Measurements from ENCODE around the gene OTOP2. TPM values are rescaled to one million over a fixed set of nuclear protein-coding genes. Genes with fewer than 3 reads are reported as not detected.
A peak's percentile ranks its signal among the peaks of the same experiment; 100 is the strongest.

OTOP2 gene
- total RNA-seq, 1 experiment from 2014 or later, result not detected

GRCh38 chr17:74921769-74922168 lies 2.3 kb upstream of the OTOP2 start:
- intact Hi-C loops (cut with micrococcal nuclease; ENCODE audit: unreplicated experiment), result no loop called here
- H3K27me3 ChIP-seq (replicated peaks; ENCODE audit: insufficient read depth, low read depth, low read length, poor library complexity), result peaks cover 47% of the 10 kb centered on the region
- H3K4me1 ChIP-seq (ENCODE audit: insufficient read depth, low read length, poor library complexity, severe bottlenecking), result peaks cover 14% of the 10 kb centered on the region
- DNase-seq (ENCODE audit: low spot score), result no peak
- BruUV-seq (replicated peaks), result no TSS peak
- H3K36me3 ChIP-seq (ENCODE audit: insufficient read depth, low read length, poor library complexity, severe bottlenecking), result no peaks in the 10 kb centered on the region
- CTCF ChIA-PET, result no interaction called here
- no peak for TF ChIP-seq CTCF (conservative IDR thresholded peaks at IDR 0.05; ENCODE audit: low read depth, low read length)
- no peak for TF ChIP-seq EZH2 (IDR thresholded peaks at IDR 0.05; ENCODE audit: borderline replicate concordance, low read depth, low read length, poor library complexity, severe bottlenecking)
- POLR2A ChIA-PET (ENCODE audit: low non-redundant PET), result no interaction called here
- no peaks in the 10 kb centered on the region for H3K9me3 ChIP-seq (ENCODE audit: low read depth, low read length, poor library complexity, severe bottlenecking)
- no peak overlapping the region for H3K27ac ChIP-seq (ENCODE audit: low read depth, low read length, poor library complexity, severe bottlenecking)
- no peak overlapping the region for H3K4me3 ChIP-seq (ENCODE audit: low read depth, low read length, poor library complexity, severe bottlenecking)

- POLR2A ChIA-PET (ENCODE audit: low non-redundant PET), result no interaction called here
- peaks cover 51% of the 10 kb centered on the region for H3K27me3 ChIP-seq (replicated peaks; ENCODE audit: insufficient read depth, low read depth, low read length, poor library complexity)
- no peak overlapping the region for H3K4me3 ChIP-seq (ENCODE audit: low read depth, low read length, poor library complexity, severe bottlenecking)
- TF ChIP-seq EZH2 (IDR thresholded peaks at IDR 0.05; ENCODE audit: borderline replicate concordance, low read depth, low read length, poor library complexity, severe bottlenecking), result no peak
- TF ChIP-seq CTCF (conservative IDR thresholded peaks at IDR 0.05; ENCODE audit: low read depth, low read length), result no peak
- no TSS peak for BruUV-seq (replicated peaks)
- CTCF ChIA-PET, result no interaction called here
- DNase-seq (ENCODE audit: low spot score), result no peak
- H3K36me3 ChIP-seq (ENCODE audit: insufficient read depth, low read length, poor library complexity, severe bottlenecking), result no peaks in the 10 kb centered on the region
- intact Hi-C loops (cut with micrococcal nuclease; ENCODE audit: unreplicated experiment), result no loop called here
- no peaks in the 10 kb centered on the region for H3K9me3 ChIP-seq (ENCODE audit: low read depth, low read length, poor library complexity, severe bottlenecking)
- no peak overlapping the region for H3K27ac ChIP-seq (ENCODE audit: low read depth, low read length, poor library complexity, severe bottlenecking)
- peaks cover 14% of the 10 kb centered on the region for H3K4me1 ChIP-seq (ENCODE audit: insufficient read depth, low read length, poor library complexity, severe bottlenecking)
These were observed 1.9 kb upstream of the OTOP2 start for GRCh38 chr17:74922172-74922571.

GRCh38 chr17:74922694-74923537 lies 1.2 kb upstream of the OTOP2 start, which contains the start of gene USH1G:
USH1G (minus strand) TSS chr17:74923255; CDS start chr17:74923073, 182 bp downstream.
- Histone ChIP-seq H3K4me3 (ENCODE audit: low read depth, low read length, poor library complexity, severe bottlenecking) (peak within 1 kb of the TSS; percentile 31), H3K27me3 (replicated peaks; ENCODE audit: insufficient read depth, low read depth, low read length, poor library complexity) (peaks cover 58% of the 10 kb centered on the region), H3K36me3 (ENCODE audit: insufficient read depth, low read length, poor library complexity, severe bottlenecking) (no peaks in the 10 kb centered on the region), H3K9me3 (ENCODE audit: low read depth, low read length, poor library complexity, severe bottlenecking) (no peaks in the 10 kb centered on the region), H3K4me1 (ENCODE audit: insufficient read depth, low read length, poor library complexity, severe bottlenecking) (peaks cover 14% of the 10 kb centered on the region), H3K27ac (ENCODE audit: low read depth, low read length, poor library complexity, severe bottlenecking) (no peak within 1 kb of the TSS)
- no TSS peak for BruUV-seq (replicated peaks)
- CTCF ChIA-PET, result interaction anchor here (0.6 to 1.7 kb wide), 5 partner anchors 24 to 609 kb away, joined by 3 to 15 read pairs (median 5); no protein-coding TSS in a partner anchor
- intact Hi-C loops (cut with micrococcal nuclease; ENCODE audit: unreplicated experiment), result loop anchor here (1.0 kb wide), 1 partner anchor 35 kb away; no protein-coding TSS in a partner anchor
- POLR2A ChIA-PET (ENCODE audit: low non-redundant PET), result no interaction called here
- TF ChIP-seq CTCF (conservative IDR thresholded peaks at IDR 0.05; ENCODE audit: low read depth, low read length), result no peak
- no peak for TF ChIP-seq EZH2 (IDR thresholded peaks at IDR 0.05; ENCODE audit: borderline replicate concordance, low read depth, low read length, poor library complexity, severe bottlenecking)
- DNase-seq (ENCODE audit: low spot score), result peak; percentile 24

All from A673 (cell line).